ENCODE data around the gene MCRS1. TPM values are rescaled to one million over a fixed set of nuclear protein-coding genes. Genes with fewer than 3 reads are reported as not detected.

Gene MCRS1
- total RNA-seq, 2 experiments from 2014 or later = 73.6 to 78.2 TPM

DNA sequence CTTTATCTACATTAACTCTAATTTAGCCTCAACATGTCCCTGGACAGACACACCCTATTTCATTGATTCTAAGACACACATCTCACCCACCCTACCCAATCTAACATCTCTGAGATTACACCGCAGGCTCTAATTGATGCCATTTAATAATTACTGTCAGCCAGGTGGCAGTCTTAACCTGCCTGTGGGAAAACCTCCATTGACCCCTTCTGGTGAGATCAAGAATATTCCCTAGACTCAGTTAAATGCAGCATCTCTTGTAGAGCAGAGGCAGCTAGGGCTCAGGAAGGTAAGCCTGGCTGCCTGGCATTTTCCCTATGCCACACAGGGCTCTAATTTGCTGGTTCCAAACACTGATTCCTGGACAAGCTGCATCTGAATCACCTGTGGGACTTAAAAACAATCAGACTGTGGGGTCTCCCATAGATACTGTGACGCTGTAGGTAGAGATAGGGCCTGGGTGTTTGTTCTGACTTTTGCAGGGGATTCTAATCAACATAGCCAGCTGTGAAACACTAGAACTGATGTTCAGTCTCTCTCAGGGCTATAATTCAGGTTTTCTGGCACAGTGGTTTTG, 14.3 kb downstream of the MCRS1 start:
- Mint-ChIP-seq H3K4me3 (no peak overlapping the region), H3K36me3 (peaks cover 4% of the 10 kb centered on the region), H3K9me3 (no peaks in the 10 kb centered on the region), H3K4me1 (peaks cover 14% of the 10 kb centered on the region), H3K27me3 (no peaks in the 10 kb centered on the region), H3K27ac (no peak overlapping the region)
- DNase-seq = no peak

GRCh38 chr12:49552899-49553298, 15.0 kb downstream of the MCRS1 start:
- Mint-ChIP-seq H3K27me3 (no peaks in the 10 kb centered on the region), H3K4me3 (no peak overlapping the region), H3K36me3 (no peaks in the 10 kb centered on the region), H3K4me1 (peaks cover 21% of the 10 kb centered on the region), H3K27ac (no peak overlapping the region), H3K9me3 (no peaks in the 10 kb centered on the region)
- DNase-seq = no peak

GRCh38 chr12:49552425-49552824, 15.5 kb downstream of the MCRS1 start:
- peaks cover 23% of the 10 kb centered on the region for H3K4me1 Mint-ChIP-seq
- H3K27ac Mint-ChIP-seq = no peak overlapping the region
- H3K36me3 Mint-ChIP-seq = no peaks in the 10 kb centered on the region
- H3K9me3 Mint-ChIP-seq = no peaks in the 10 kb centered on the region
- DNase-seq = no peak
- H3K4me3 Mint-ChIP-seq = no peak overlapping the region
- no peaks in the 10 kb centered on the region for H3K27me3 Mint-ChIP-seq

GRCh38 chr12:49552014-49552413, 15.9 kb downstream of the MCRS1 start:
- no peak overlapping the region for H3K27ac Mint-ChIP-seq
- no peak overlapping the region for H3K4me3 Mint-ChIP-seq
- DNase-seq = no peak
- no peaks in the 10 kb centered on the region for H3K9me3 Mint-ChIP-seq
- peaks cover 27% of the 10 kb centered on the region for H3K4me1 Mint-ChIP-seq
- no peaks in the 10 kb centered on the region for H3K27me3 Mint-ChIP-seq
- no peaks in the 10 kb centered on the region for H3K36me3 Mint-ChIP-seq

GRCh38 chr12:49550693-49551252, 17.2 kb downstream of the MCRS1 start:
- Mint-ChIP-seq H3K27me3 (peaks cover 4% of the 10 kb centered on the region), H3K9me3 (no peaks in the 10 kb centered on the region), H3K4me3 (peak overlapping the region; percentile 56), H3K4me1 (peaks cover 24% of the 10 kb centered on the region), H3K27ac (peak overlapping the region; percentile 3), H3K36me3 (no peaks in the 10 kb centered on the region)
- DNase-seq = no peak

GRCh38 chr12:49549735-49550692, 17.9 kb downstream of the MCRS1 start:
- H3K27ac Mint-ChIP-seq = peak overlapping the region; percentile 68
- no peaks in the 10 kb centered on the region for H3K9me3 Mint-ChIP-seq
- peak overlapping the region; percentile 83 for H3K4me3 Mint-ChIP-seq
- peaks cover 25% of the 10 kb centered on the region for H3K4me1 Mint-ChIP-seq
- peaks cover 4% of the 10 kb centered on the region for H3K27me3 Mint-ChIP-seq
- DNase-seq = no peak
- no peaks in the 10 kb centered on the region for H3K36me3 Mint-ChIP-seq

GRCh38 chr12:49548822-49549648, 18.9 kb downstream of the MCRS1 start:
- Mint-ChIP-seq H3K4me3 (peak overlapping the region; percentile 83), H3K27ac (peak overlapping the region; percentile 83)

DNA sequence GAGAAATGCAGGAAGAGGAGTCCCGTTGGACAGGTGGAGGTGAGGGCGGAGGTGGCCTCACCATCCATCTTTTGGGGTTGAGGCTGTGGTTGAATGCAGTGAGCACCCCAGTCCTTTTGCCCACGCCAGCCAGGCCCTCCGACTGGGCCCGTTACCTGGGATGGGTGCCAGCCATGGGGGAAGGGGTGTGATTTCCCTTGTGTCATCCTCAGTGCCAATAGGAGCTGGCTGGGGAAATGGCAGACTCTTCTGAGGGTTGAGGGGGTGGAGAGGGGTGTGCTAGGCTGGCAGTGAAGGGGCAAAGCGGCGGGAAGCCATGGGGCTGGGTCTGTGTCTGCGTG, 19.5 kb downstream of the MCRS1 start:
- Mint-ChIP-seq H3K4me1 (peaks cover 28% of the 10 kb centered on the region), H3K27me3 (peaks cover 4% of the 10 kb centered on the region), H3K27ac (peak overlapping the region; percentile 83), H3K4me3 (peak overlapping the region; percentile 83), H3K36me3 (no peaks in the 10 kb centered on the region), H3K9me3 (no peaks in the 10 kb centered on the region)
- no peak for DNase-seq

More at GRCh38 chr12:49548822-49549648, 18.9 kb downstream of the MCRS1 start:
- peak; percentile 52 for DNase-seq
- Mint-ChIP-seq H3K36me3 (no peaks in the 10 kb centered on the region), H3K27me3 (peaks cover 4% of the 10 kb centered on the region), H3K4me1 (peaks cover 30% of the 10 kb centered on the region), H3K9me3 (no peaks in the 10 kb centered on the region)

- DNase-seq = no peak
Observed at GRCh38 chr12:49547090-49547690, 20.8 kb downstream of the MCRS1 start.

DNA sequence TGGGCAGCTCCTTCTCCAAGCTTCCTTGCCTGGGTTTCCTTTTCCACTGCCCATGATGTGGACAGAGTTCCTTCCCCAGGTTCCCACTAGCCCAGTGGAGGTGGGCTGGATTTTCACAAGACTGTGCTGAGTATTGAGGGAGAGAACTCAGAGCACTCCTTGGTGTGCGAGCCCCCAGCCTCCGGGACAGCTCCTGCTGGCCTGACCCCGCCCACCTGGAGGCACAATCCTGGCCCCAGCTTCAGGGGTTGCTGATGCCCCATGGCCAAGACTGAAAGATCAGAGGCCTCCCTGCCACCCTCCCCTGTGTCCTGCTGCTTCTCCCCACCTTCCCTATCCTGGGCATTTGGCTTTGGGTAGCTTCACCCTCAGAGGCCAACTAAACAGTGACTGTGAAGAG, 21.5 kb downstream of the MCRS1 start:
- no peak overlapping the region for H3K4me3 Mint-ChIP-seq

More at GRCh38 chr12:49547090-49547690, 20.8 kb downstream of the MCRS1 start:
- Mint-ChIP-seq H3K27ac (no peak overlapping the region), H3K4me1 (peaks cover 25% of the 10 kb centered on the region), H3K36me3 (no peaks in the 10 kb centered on the region), H3K9me3 (no peaks in the 10 kb centered on the region), H3K27me3 (peaks cover 4% of the 10 kb centered on the region), H3K4me3 (no peak overlapping the region)

GRCh38 chr12:49545815-49546214, 22.1 kb downstream of the MCRS1 start:
- no peak overlapping the region for H3K4me3 Mint-ChIP-seq
- DNase-seq = no peak
- peaks cover 4% of the 10 kb centered on the region for H3K27me3 Mint-ChIP-seq
- H3K36me3 Mint-ChIP-seq = no peaks in the 10 kb centered on the region
- H3K9me3 Mint-ChIP-seq = no peaks in the 10 kb centered on the region
- H3K4me1 Mint-ChIP-seq = peaks cover 25% of the 10 kb centered on the region
- H3K27ac Mint-ChIP-seq = no peak overlapping the region

More for the DNA sequence above, 21.5 kb downstream of the MCRS1 start:
- H3K4me1 Mint-ChIP-seq = peaks cover 25% of the 10 kb centered on the region
- peaks cover 4% of the 10 kb centered on the region for H3K27me3 Mint-ChIP-seq
- no peaks in the 10 kb centered on the region for H3K9me3 Mint-ChIP-seq
- no peaks in the 10 kb centered on the region for H3K36me3 Mint-ChIP-seq
- DNase-seq = no peak
- no peak overlapping the region for H3K27ac Mint-ChIP-seq

GRCh38 chr12:49543914-49544815, 23.8 kb downstream of the MCRS1 start:
- no peaks in the 10 kb centered on the region for H3K9me3 Mint-ChIP-seq
- no peak overlapping the region for H3K4me3 Mint-ChIP-seq
- H3K36me3 Mint-ChIP-seq = no peaks in the 10 kb centered on the region
- H3K27ac Mint-ChIP-seq = no peak overlapping the region
- H3K4me1 Mint-ChIP-seq = peaks cover 29% of the 10 kb centered on the region
- no peak for DNase-seq
- H3K27me3 Mint-ChIP-seq = peaks cover 17% of the 10 kb centered on the region

DNA sequence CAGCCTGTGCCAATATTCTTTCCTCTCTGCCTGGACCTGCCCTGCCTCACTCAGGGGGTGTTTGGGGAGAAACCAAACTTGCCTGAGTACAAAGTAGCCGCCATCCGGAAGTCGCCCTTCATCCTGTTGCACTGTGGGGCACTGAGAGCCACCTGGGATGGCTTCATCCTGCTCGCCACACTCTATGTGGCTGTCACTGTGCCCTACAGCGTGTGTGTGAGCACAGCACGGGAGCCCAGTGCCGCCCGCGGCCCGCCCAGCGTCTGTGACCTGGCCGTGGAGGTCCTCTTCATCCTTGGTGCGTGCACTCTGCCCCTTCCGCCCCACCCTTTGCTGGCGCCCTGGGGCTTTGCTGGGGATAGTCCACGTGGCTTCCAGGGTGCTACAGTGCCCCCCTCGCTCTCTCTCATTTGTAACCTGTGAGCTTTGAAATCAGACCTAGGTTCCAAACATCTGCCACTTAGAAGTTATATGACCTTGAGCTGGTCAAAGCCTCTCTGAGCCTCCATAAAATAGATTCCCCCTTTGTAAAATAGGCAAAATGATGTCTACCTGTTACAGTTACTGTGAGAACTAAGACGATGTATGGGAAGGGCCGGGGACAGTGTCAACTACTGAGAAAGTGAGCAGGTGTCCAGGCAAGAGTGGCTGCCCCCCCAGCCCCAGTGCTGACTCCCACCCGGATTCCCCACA, 24.6 kb downstream of the MCRS1 start:
- Mint-ChIP-seq H3K4me3 (peak overlapping the region; percentile 8), H3K9me3 (no peaks in the 10 kb centered on the region), H3K27me3 (peaks cover 17% of the 10 kb centered on the region), H3K27ac (peak overlapping the region; percentile 43), H3K36me3 (no peaks in the 10 kb centered on the region), H3K4me1 (peaks cover 24% of the 10 kb centered on the region)
- no peak for DNase-seq

All from activated naive CD8-positive, alpha-beta T cell treated with anti-CD3 and anti-CD28 coated beads for 36 hours (primary cell).